Left lung (tissue), 10 donors: ENCODE measurements around the gene CUX1. TPM values are rescaled to one million over a fixed set of nuclear protein-coding genes. Genes with fewer than 3 reads are reported as not detected.

Source experiments
- ATAC-seq: fragments of 200-7000 bp; cut with Tn5 transposase; one replicate; pipeline ENCODE4 v1.9.1; 2020; ENCODE audit warnings: moderate library complexity
- DNase-seq, 4 donors: peaks; one replicate each; pipeline ENCODE4 v3.0.0-alpha.2; 2013 to 2020
- H3K27ac ChIP-seq, 2 donors: fragments of 200-600 bp; sonication (generic) in 1 of 2; one replicate each; pipeline versions ENCODE4 v1.5.0 to v1.8.0; 2020 to 2021
- H3K27me3 ChIP-seq, 2 donors: fragments of 200-600 bp; sonication (generic) in 1 of 2; one replicate each; pipeline versions ENCODE4 v1.5.0 to v1.8.0; 2020 to 2021
- H3K36me3 ChIP-seq, 2 donors: fragments of 200-600 bp; sonication (generic) in 1 of 2; one replicate each; pipeline versions ENCODE4 v1.5.0 to v1.8.0; 2020 to 2021
- H3K4me1 ChIP-seq, 2 donors: fragments of 200-600 bp; one replicate each; pipeline ENCODE4 v1.8.0; 2021
- H3K4me3 ChIP-seq, 2 donors: fragments of 200-600 bp; sonication (generic) in 1 of 2; one replicate each; pipeline versions ENCODE4 v1.5.0 to v1.8.0; 2020 to 2021; ENCODE audit warnings: mild to moderate bottlenecking in 1 of 2
- H3K9me3 ChIP-seq, 2 donors: fragments of 200-600 bp; sonication (generic) in 1 of 2; one replicate each; pipeline versions ENCODE4 v1.5.0 to v1.8.0; 2020 to 2021
- CTCF ChIP-seq, 2 donors: fragments of 200-600 bp; sonication (generic) in 1 of 2; IDR thresholded peaks; one replicate each; pipeline versions ENCODE4 v1.5.0 to v1.8.0; 2021; ENCODE audit warnings: antibody characterized with exemption in 2 of 2
- intact Hi-C, 2 donors: fragments of 100-400 bp; cut with DNase I; formaldehyde crosslinking; loops; one replicate each; pipeline versions ENCODE4 v1.11.2 to v1.14.2; 2022
- polyA plus RNA-seq, 6 donors: library from polyadenylated mRNA; unstranded; fragments of 120-200 nt; gene quantifications; one replicate each; pipeline ENCODE4 v1.2.1, GENCODE V29; 2013; ENCODE audit not compliant: insufficient read length in 6 of 6
- total RNA-seq, 2 donors: library from RNA; stranded (reverse); fragmentation: NEBNext Ultra II Directional; extraction: Animal tissue kit (Norgen Biotek cat#: 25700); gene quantifications; one replicate each; pipeline ENCODE4 v1.2.1, GENCODE V29; 2021
- donor health status: DM: no; HTN: yes; CAD: no.
- donor health status: DM: no; HTN: no; CAD: no.

CUX1 gene
- total and polyA plus RNA-seq, 8 donors = 86.4 to 157 (median 96.4) TPM

GRCh38 chr7:101899616-101900015 lies 82.2 kb downstream of the CUX1 start:
- intact Hi-C loops = no loop called here
- H3K27me3 ChIP-seq = no peaks in the 10 kb centered on the region
- H3K4me3 ChIP-seq = no peak overlapping the region
- no peaks in the 10 kb centered on the region for H3K9me3 ChIP-seq
- no peaks in the 10 kb centered on the region for H3K36me3 ChIP-seq
- no peak overlapping the region for H3K27ac ChIP-seq
- peaks cover 6 to 13% of the 10 kb centered on the region in 2 donors for H3K4me1 ChIP-seq
- DNase-seq (no peak), ATAC-seq (no peak)
- TF ChIP-seq CTCF (IDR thresholded peaks at IDR 0.05) = no peak

- no peak for TF ChIP-seq CTCF (IDR thresholded peaks at IDR 0.05)
- H3K4me1 ChIP-seq = peaks cover 6 to 13% of the 10 kb centered on the region in 2 donors
- intact Hi-C loops = no loop called here
- no peak for ATAC-seq
- no peaks in the 10 kb centered on the region for H3K36me3 ChIP-seq
- DNase-seq = no peak
- no peak overlapping the region for H3K27ac ChIP-seq
- H3K27me3 ChIP-seq = no peaks in the 10 kb centered on the region
- no peaks in the 10 kb centered on the region for H3K9me3 ChIP-seq
- H3K4me3 ChIP-seq = no peak overlapping the region
Observed at GRCh38 chr7:101900103-101900502, 82.7 kb downstream of the CUX1 start.

GRCh38 chr7:101901661-101902491 lies 84.5 kb downstream of the CUX1 start:
- H3K36me3 ChIP-seq = no peaks in the 10 kb centered on the region
- TF ChIP-seq CTCF (IDR thresholded peaks at IDR 0.05) = no peak
- intact Hi-C loops = no loop called here
- no peaks in the 10 kb centered on the region for H3K27me3 ChIP-seq
- no peak for ATAC-seq
- H3K27ac ChIP-seq = peak overlapping the region in 1 of 2 donors; percentile 18
- no peaks in the 10 kb centered on the region for H3K9me3 ChIP-seq
- DNase-seq = no peak
- no peak overlapping the region for H3K4me3 ChIP-seq
- peaks cover 3 to 13% of the 10 kb centered on the region in 2 donors for H3K4me1 ChIP-seq

GRCh38 chr7:101902680-101903514 lies 85.5 kb downstream of the CUX1 start:
- Histone ChIP-seq H3K4me1 (peaks cover 0 to 11% of the 10 kb centered on the region in 2 donors), H3K27ac (no peak overlapping the region), H3K36me3 (no peaks in the 10 kb centered on the region), H3K9me3 (no peaks in the 10 kb centered on the region), H3K4me3 (no peak overlapping the region), H3K27me3 (no peaks in the 10 kb centered on the region)
- DNase-seq (no peak), ATAC-seq (no peak)
- TF ChIP-seq CTCF (IDR thresholded peaks at IDR 0.05) = no peak
- intact Hi-C loops = no loop called here

- H3K4me1 ChIP-seq = peaks cover 0 to 6% of the 10 kb centered on the region in 2 donors
- no peak for TF ChIP-seq CTCF (IDR thresholded peaks at IDR 0.05)
- H3K36me3 ChIP-seq = no peaks in the 10 kb centered on the region
- DNase-seq = no peak
- H3K4me3 ChIP-seq = no peak overlapping the region
- H3K27ac ChIP-seq = no peak overlapping the region
- no peaks in the 10 kb centered on the region for H3K27me3 ChIP-seq
- intact Hi-C loops = no loop called here
- no peak for ATAC-seq
- H3K9me3 ChIP-seq = no peaks in the 10 kb centered on the region
Observed at GRCh38 chr7:101903515-101903868, 86.1 kb downstream of the CUX1 start.
